Stimulated activated CD8-positive, alpha-beta memory T cell treated with anti-CD3 and anti-CD28 coated beads, Interleukin-7, amount 100 ng/mL, for 24 hours (primary cell): Measurements from ENCODE around the gene FAM32A.

Experiments
- DNase-seq: peaks from one replicate; pipeline ENCODE4 v3.0.0-alpha.2; 2020; ENCODE audit warnings: low read depth

FAM32A gene

GRCh38 chr19:16202320-16203255 lies 17.4 kb downstream of the FAM32A start:
- no peak for DNase-seq

GRCh38 chr19:16203256-16204004 lies 18.2 kb downstream of the FAM32A start:
- no peak for DNase-seq

GRCh38 chr19:16204005-16204294 lies 18.7 kb downstream of the FAM32A start:
- no peak for DNase-seq

GRCh38 chr19:16205205-16206045 lies 20.2 kb downstream of the FAM32A start:
- no peak for DNase-seq

GRCh38 chr19:16206046-16206605 lies 20.9 kb downstream of the FAM32A start:
- no peak for DNase-seq

GRCh38 chr19:16206637-16207036 lies 21.4 kb downstream of the FAM32A start:
- no peak for DNase-seq

GRCh38 chr19:16207063-16207462 lies 21.9 kb downstream of the FAM32A start:
- no peak for DNase-seq

GRCh38 chr19:16207490-16208025 lies 22.3 kb downstream of the FAM32A start:
- DNase-seq = no peak

GRCh38 chr19:16208064-16208759 lies 23.0 kb downstream of the FAM32A start:
- no peak for DNase-seq

GRCh38 chr19:16208847-16209665 lies 23.8 kb downstream of the FAM32A start:
- DNase-seq = no peak

GRCh38 chr19:16210168-16210567 lies 25.0 kb downstream of the FAM32A start:
- no peak for DNase-seq

GRCh38 chr19:16213076-16213475 lies 27.9 kb downstream of the FAM32A start:
- no peak for DNase-seq

GRCh38 chr19:16216744-16217670 lies 31.8 kb downstream of the FAM32A start:
- no peak for DNase-seq

- DNase-seq = no peak
Observed at GRCh38 chr19:16217716-16218451, 32.7 kb downstream of the FAM32A start.

GRCh38 chr19:16218851-16219250 lies 33.6 kb downstream of the FAM32A start:
- no peak for DNase-seq

- no peak for DNase-seq
Observed at GRCh38 chr19:16222806-16223205, 37.6 kb downstream of the FAM32A start.

- no peak for DNase-seq
Observed at GRCh38 chr19:16223746-16224145, 38.5 kb downstream of the FAM32A start.

- no peak for DNase-seq
Observed at GRCh38 chr19:16224293-16225045, 39.3 kb downstream of the FAM32A start.
